HepG2 (cell line): ENCODE measurements around the gene MIEF1. TPM values are rescaled to one million over a fixed set of nuclear protein-coding genes. Genes with fewer than 3 reads are reported as not detected.

Source experiments
- ADNP ChIP-seq: sonication (generic); formaldehyde crosslinking; IDR thresholded peaks from 2 replicates; pipeline ENCODE4 v1.4.0; 2020; ENCODE audit warnings: missing genetic modification reagents
- AHDC1 ChIP-seq: sonication (generic); formaldehyde crosslinking; IDR thresholded peaks from 2 replicates; pipeline ENCODE4 v1.5.1; 2020; ENCODE audit warnings: mild to moderate bottlenecking, missing genetic modification reagents, borderline replicate concordance
- CREB1 ChIP-seq, 2 experiments: fragments of 450-650 bp in 1 of 2; IDR thresholded peaks; 2 replicates each; pipeline ENCODE4 v1.6.1; 2016 to 2017; ENCODE audit warnings: control low read depth in 1 of 2, mild to moderate bottlenecking in 1 of 2, missing compliant biosample characterization in 1 of 2, missing genetic modification characterization in 1 of 2
- CREM ChIP-seq, 2 experiments: sonication (generic) in 1 of 2; formaldehyde crosslinking in 1 of 2; IDR thresholded peaks; 2 replicates each; pipeline versions ENCODE4 v1.4.0 to v1.6.1; 2016 to 2020; ENCODE audit warnings: antibody characterized with exemption in 1 of 2, mild to moderate bottlenecking in 1 of 2, missing genetic modification reagents in 1 of 2
- KDM2A ChIP-seq: sonication (generic); formaldehyde crosslinking; IDR thresholded peaks from 2 replicates; pipeline ENCODE4 v1.4.0; 2020; ENCODE audit warnings: low read depth, missing genetic modification reagents, borderline replicate concordance
- NCOR1 ChIP-seq: fragments of 200-600 bp; sonication (generic); IDR thresholded peaks from 2 replicates; pipeline ENCODE4 v1.7.0; 2017; ENCODE audit warnings: antibody characterized with exemption, low read length, borderline replicate concordance
- PAXIP1 ChIP-seq: sonication (generic); formaldehyde crosslinking; conservative IDR thresholded peaks from 2 replicates; pipeline ENCODE4 v1.4.0; 2020; ENCODE audit warnings: mild to moderate bottlenecking, missing genetic modification reagents, moderate library complexity
- TBP ChIP-seq: sonication (generic); formaldehyde crosslinking; IDR thresholded peaks from 2 replicates; pipeline ENCODE4 v1.5.0; 2020; ENCODE audit warnings: missing genetic modification reagents
- THAP8 ChIP-seq: sonication (generic); formaldehyde crosslinking; IDR thresholded peaks from 2 replicates; pipeline ENCODE4 v1.5.1; 2020; ENCODE audit warnings: missing genetic modification reagents, mild to moderate bottlenecking, borderline replicate concordance
- TOPORS ChIP-seq: sonication (generic); formaldehyde crosslinking; IDR thresholded peaks from 2 replicates; pipeline ENCODE4 v1.8.0; 2023; ENCODE audit warnings: mild to moderate bottlenecking, missing genetic modification reagents
- XBP1 ChIP-seq: sonication (generic); formaldehyde crosslinking; IDR thresholded peaks from 2 replicates; pipeline ENCODE4 v1.5.0; 2020; ENCODE audit warnings: missing genetic modification reagents
- ZBTB8A ChIP-seq: sonication (generic); formaldehyde crosslinking; IDR thresholded peaks from 2 replicates; pipeline ENCODE4 v1.4.0; 2020; ENCODE audit warnings: mild to moderate bottlenecking, low read depth, missing genetic modification reagents, borderline replicate concordance
- ZNF326 ChIP-seq: sonication (generic); formaldehyde crosslinking; IDR thresholded peaks from 2 replicates; pipeline ENCODE4 v1.4.0; 2020; ENCODE audit warnings: missing genetic modification reagents, borderline replicate concordance
- ZNF34 ChIP-seq: sonication (generic); formaldehyde crosslinking; IDR thresholded peaks from 2 replicates; pipeline ENCODE4 v1.4.0; 2020; ENCODE audit warnings: mild to moderate bottlenecking, missing genetic modification reagents, borderline replicate concordance
- ZNF451 ChIP-seq: sonication (generic); formaldehyde crosslinking; IDR thresholded peaks from 2 replicates; pipeline ENCODE4 v1.5.0; 2020; ENCODE audit warnings: mild to moderate bottlenecking, missing genetic modification reagents
- ZNF547 ChIP-seq: sonication (generic); formaldehyde crosslinking; IDR thresholded peaks from 2 replicates; pipeline ENCODE4 v1.5.1; 2020; ENCODE audit warnings: mild to moderate bottlenecking, missing genetic modification reagents
- ZNF614 ChIP-seq: IDR thresholded peaks from 2 replicates; pipeline ENCODE4 v1.6.1; 2018; ENCODE audit warnings: missing biosample characterization, missing genetic modification reagents, inconsistent platforms, borderline replicate concordance
- ZNF7 ChIP-seq: IDR thresholded peaks from 2 replicates; pipeline ENCODE4 v1.6.1; 2016; ENCODE audit warnings: missing biosample characterization, missing genetic modification reagents
- polyA plus RNA-seq, 8 experiments: library from polyadenylated mRNA; depleted of rRNA in 3 of 8; stranded (reverse) in 7 of 8; unstranded in 1 of 8; fragments of >200 nt; fragmentation: Illumina TruSeq in 4 of 8; extraction: Trizol in 4 of 8; gene quantifications; 2 replicates each; pipeline versions ENCODE4 v1.2.1 to v1.2.3, GENCODE V29; 2011 to 2016; ENCODE audit warnings: low read depth in 4 of 8, missing spikeins in 1 of 8, mixed read lengths in 1 of 8; ENCODE audit not compliant: insufficient read depth in 1 of 8
- total RNA-seq, 5 experiments: library from RNA; depleted of rRNA; stranded (reverse); fragments of >200 nt; fragmentation: Illumina TruSeq; extraction: Trizol; gene quantifications; 2 replicates each; pipeline ENCODE4 v1.2.3, GENCODE V29; 2016; ENCODE audit warnings: low read depth in 1 of 5

The MIEF1 gene
- total and polyA plus RNA-seq, 2 of the 13 experiments (the other 11 are each of a cell fraction or from before 2014, with no cell fraction given), result 21.7 to 34.8 TPM

- TF ChIP-seq PAXIP1 (CRISPR knock-in tag) (peak; percentile 22; the same call in 1 of the 2 replicates), ZNF34 (CRISPR knock-in tag) (no peak), ZBTB8A (CRISPR knock-in tag) (no peak), XBP1 (no peak), ZNF451 (CRISPR knock-in tag) (no peak), CREM (IDR thresholded peaks at IDR 0.05) (no peak; the same call in 1 of the 2 replicates), CREM (CRISPR knock-in tag; IDR thresholded peaks at IDR 0.05) (no peak), ZNF326 (no peak), NCOR1 (no peak), KDM2A (CRISPR knock-in tag) (no peak), ZNF614 (CRISPR knock-in tag) (no peak), THAP8 (CRISPR knock-in tag) (no peak), CREB1 (IDR thresholded peaks at IDR 0.05) (peak; percentile 18; the same call in 1 of the 2 replicates), CREB1 (CRISPR knock-in tag; IDR thresholded peaks at IDR 0.05) (no peak), AHDC1 (CRISPR knock-in tag) (no peak), ZNF547 (CRISPR knock-in tag) (no peak), TBP (CRISPR knock-in tag) (no peak), ADNP (CRISPR knock-in tag) (no peak), ZNF7 (0 out of 2 replicates have a peak, but pooled peaks have one; percentile 39), TOPORS (CRISPR knock-in tag) (no peak)
- TF ChIP-seq, all 625 proteins: peak for 17
Measured at GRCh38 chr22:39498802-39499201, 3.3 kb upstream of the MIEF1 start (continued).
